Measurements from ENCODE around the gene TWF2.

Gene TWF2

GRCh38 chr3:52281981-52282801 lies 43.2 kb upstream of the TWF2 start:
- TF ChIP-seq CEBPB (IDR thresholded peaks at IDR 0.05) (no peak), MAX (IDR thresholded peaks at IDR 0.05) (no peak), YY1 (IDR thresholded peaks at IDR 0.05; ENCODE audit: low read depth) (no peak), USF1 (IDR thresholded peaks at IDR 0.05) (no peak)

- TF ChIP-seq NFIC (IDR thresholded peaks at IDR 0.05) (peak; percentile 67; the same call in 1 of the 2 replicates), TEAD4 (IDR thresholded peaks at IDR 0.05) (no peak), CREB1 (IDR thresholded peaks at IDR 0.05; ENCODE audit: low read depth) (no peak)
These were observed 41.1 kb upstream of the TWF2 start for GRCh38 chr3:52280050-52280461.

GRCh38 chr3:52279596-52279995 lies 40.6 kb upstream of the TWF2 start:
- TF ChIP-seq FOXM1 (IDR thresholded peaks at IDR 0.05; ENCODE audit: borderline replicate concordance, low read depth) (no peak), EP300 (IDR thresholded peaks at IDR 0.05; ENCODE audit: borderline replicate concordance) (no peak)

- TF ChIP-seq MAX (IDR thresholded peaks at IDR 0.05) (no peak; the same call in 1 of the 2 replicates), FOXM1 (IDR thresholded peaks at IDR 0.05; ENCODE audit: borderline replicate concordance, low read depth) (no peak), TAF1 (IDR thresholded peaks at IDR 0.05; ENCODE audit: low read depth) (peak; percentile 96), RAD21 (IDR thresholded peaks at IDR 0.05; ENCODE audit: low read depth) (no peak), YY1 (IDR thresholded peaks at IDR 0.05; ENCODE audit: low read depth) (peak; percentile 96), REST (IDR thresholded peaks at IDR 0.05; ENCODE audit: low read depth) (no peak), TCF12 (IDR thresholded peaks at IDR 0.05; ENCODE audit: low read depth) (peak; percentile 25), CREB1 (IDR thresholded peaks at IDR 0.05; ENCODE audit: low read depth) (0 out of 2 replicates have a peak, but pooled peaks have one; percentile 23), TEAD4 (IDR thresholded peaks at IDR 0.05) (0 out of 2 replicates have a peak, but pooled peaks have one; percentile 9), EGR1 (IDR thresholded peaks at IDR 0.05) (peak; percentile 40; the same call in 1 of the 2 replicates)
These were observed 39.6 kb upstream of the TWF2 start, which contains the start of gene WDR82 for GRCh38 chr3:52278510-52279069. TSS of gene WDR82 (minus strand) at chr3:52278649. CDS start at chr3:52278361, 288 bp downstream.

- TF ChIP-seq CEBPB (IDR thresholded peaks at IDR 0.05) (no peak), NFIC (IDR thresholded peaks at IDR 0.05) (no peak), MAX (IDR thresholded peaks at IDR 0.05) (peak; percentile 38; the same call in 1 of the 2 replicates), ZBTB7A (IDR thresholded peaks at IDR 0.05; ENCODE audit: low read depth) (0 out of 2 replicates have a peak, but pooled peaks have one; percentile 20), EP300 (IDR thresholded peaks at IDR 0.05; ENCODE audit: borderline replicate concordance) (peak; percentile 7; the same call in 1 of the 2 replicates), RAD21 (IDR thresholded peaks at IDR 0.05; ENCODE audit: low read depth) (no peak), USF1 (IDR thresholded peaks at IDR 0.05) (no peak), REST (IDR thresholded peaks at IDR 0.05; ENCODE audit: low read depth) (no peak)
These were observed 39.1 kb upstream of the TWF2 start for GRCh38 chr3:52277972-52278509.
